ENCODE data around the gene CSGALNACT2.

GRCh38 chr10:43199684-43200537 lies 61.7 kb downstream of the CSGALNACT2 start:
- TF ChIP-seq LCOR (CRISPR knock-in tag; IDR thresholded peaks at IDR 0.05) (no peak), E2F6 (IDR thresholded peaks at IDR 0.05; ENCODE audit: borderline replicate concordance in 1 of 2, extremely low read depth in 1 of 2, insufficient read depth in 1 of 2, insufficient read length in 1 of 2, low read depth in 1 of 2, low read length in 1 of 2, poor library complexity in 1 of 2, severe bottlenecking in 1 of 2) (no peak), ZNF583 (CRISPR knock-in tag; IDR thresholded peaks at IDR 0.05) (no peak), SIN3A (IDR thresholded peaks at IDR 0.05; ENCODE audit: borderline replicate concordance in 2 of 2, control insufficient read depth in 1 of 2, low read depth in 2 of 2, low read length in 2 of 2) (no peak), FUS (optimal IDR thresholded peaks at IDR 0.05; ENCODE audit: low read depth, low read length) (no peak)
